B cell (primary cell): ENCODE measurements around the gene FGL2. TPM values are rescaled to one million over a fixed set of nuclear protein-coding genes. Genes with fewer than 3 reads are reported as not detected.
A peak's percentile ranks its signal among the peaks of the same experiment; 100 is the strongest.

ENCODE experiments used
- ATAC-seq: fragments of 200-7000 bp; cut with Tn5 transposase; one replicate; pipeline ENCODE4 v1.10.0; 2021; ENCODE audit warnings: low read depth, mild to moderate bottlenecking, moderate number of reproducible peaks, moderate library complexity
- CTCF ChIA-PET: fragments of 350-600 bp; sonication (Branson Sonifier 250); formaldehyde crosslinking; loops from one replicate; lab custom pipeline; 2021; ENCODE audit warnings: antibody characterized with exemption, inconsistent platforms; lab: Charles Lee
- POLR2A ChIA-PET: fragments of 350-600 bp; sonication (Branson Sonifier 250); formaldehyde crosslinking; loops from one replicate; lab custom pipeline; 2021; ENCODE audit warnings: antibody characterized with exemption; lab: Charles Lee
- DNase-seq: peaks from one replicate; pipeline ENCODE4 v3.0.0; 2013
- H2AFZ ChIP-seq: 2 replicates; pipeline ENCODE4 v1.6.1; 2012; ENCODE audit warnings: mild to moderate bottlenecking, low read depth, low read length; ENCODE audit not compliant: insufficient read depth, poor library complexity, severe bottlenecking
- H3K27ac ChIP-seq, 2 donors: 1 replicate in 1 of 2; 2 replicates in 1 of 2; pipeline ENCODE4 v1.5.1; 2012 to 2013; ENCODE audit warnings: low read length in 2 of 2, mild to moderate bottlenecking in 2 of 2, moderate library complexity in 1 of 2
- H3K27me3 ChIP-seq, 4 experiments: fragments of 200-600 bp in 1 of 4; sonication (generic) in 1 of 4; replicated peaks in 1 of 4; 1 replicate in 2 of 4; 2 replicates in 2 of 4; pipeline versions ENCODE4 v1.6.1 to v1.7.0; 2013 to 2016; ENCODE audit warnings: low read length in 3 of 4, mild to moderate bottlenecking in 2 of 4, mixed read lengths in 1 of 4, moderate library complexity in 1 of 4; ENCODE audit not compliant: insufficient read depth in 4 of 4, control insufficient read depth in 3 of 4; ENCODE audit errors: control extremely low read depth in 1 of 4
- H3K36me3 ChIP-seq, 2 experiments: replicated peaks in 1 of 2; 1 replicate in 1 of 2; 2 replicates in 1 of 2; pipeline versions ENCODE4 v1.6.1 to v1.7.1; 2013; ENCODE audit warnings: low read length in 1 of 2; ENCODE audit not compliant: insufficient read depth in 2 of 2, control insufficient read depth in 1 of 2; ENCODE audit errors: control extremely low read depth in 1 of 2, extremely low read depth in 1 of 2
- H3K4me1 ChIP-seq, 2 donors: fragments of 200-600 bp in 1 of 2; sonication (generic) in 1 of 2; 1 replicate in 1 of 2; 2 replicates in 1 of 2; pipeline versions ENCODE4 v1.5.1 to v1.6.1; 2013 to 2017; ENCODE audit warnings: low read length in 2 of 2; ENCODE audit not compliant: control insufficient read depth in 2 of 2, insufficient read depth in 2 of 2
- H3K4me2 ChIP-seq: replicated peaks from 2 replicates; pipeline ENCODE3; 2012; ENCODE audit warnings: mild to moderate bottlenecking, low read depth, low read length; ENCODE audit not compliant: poor library complexity, severe bottlenecking
- H3K4me3 ChIP-seq, 5 experiments: fragments of 200-600 bp in 1 of 5; sonication (generic) in 1 of 5; 1 replicate in 3 of 5; 2 replicates in 2 of 5; pipeline versions ENCODE4 v1.5.1 to v1.7.0; 2011 to 2016; ENCODE audit warnings: low read length in 4 of 5, mild to moderate bottlenecking in 4 of 5, low read depth in 2 of 5, control low read depth in 1 of 5, moderate library complexity in 1 of 5; ENCODE audit not compliant: insufficient read depth in 1 of 5; ENCODE audit errors: control extremely low read depth in 1 of 5, extremely low read depth in 1 of 5
- H3K79me2 ChIP-seq: fragments of 200-600 bp; sonication (generic); one replicate; pipeline ENCODE4 v1.6.0; 2016; ENCODE audit warnings: low read length; ENCODE audit not compliant: control insufficient read depth, insufficient read depth
- H3K9ac ChIP-seq: fragments of 200-600 bp; sonication (generic); 2 replicates; pipeline ENCODE4 v1.6.1; 2017; ENCODE audit warnings: mild to moderate bottlenecking, low read length, moderate library complexity
- H3K9me3 ChIP-seq, 3 donors: one replicate each; pipeline versions ENCODE4 v1.6.1 to v1.7.1; 2013; ENCODE audit warnings: low read length in 2 of 3; ENCODE audit not compliant: control insufficient read depth in 2 of 3, insufficient read depth in 1 of 3; ENCODE audit errors: control extremely low read depth in 1 of 3
- H4K20me1 ChIP-seq: 2 replicates; pipeline ENCODE4 v1.6.0; 2012; ENCODE audit warnings: mild to moderate bottlenecking, low read length; ENCODE audit not compliant: insufficient read depth, control insufficient read depth, poor library complexity, severe bottlenecking
- H3K27ac Mint-ChIP-seq: one replicate; pipeline ENCODE4 v1.8.0; 2021; ENCODE audit warnings: mixed read lengths
- H3K27me3 Mint-ChIP-seq: one replicate; pipeline ENCODE4 v1.8.0; 2021; ENCODE audit warnings: mixed read lengths
- H3K4me1 Mint-ChIP-seq: one replicate; pipeline ENCODE4 v1.8.0; 2021; ENCODE audit warnings: mixed read lengths
- H3K4me3 Mint-ChIP-seq: one replicate; pipeline ENCODE4 v1.8.0; 2021; ENCODE audit warnings: mixed read lengths
- H3K9me3 Mint-ChIP-seq: one replicate; pipeline ENCODE4 v1.8.0; 2022; ENCODE audit warnings: mixed read lengths; ENCODE audit not compliant: insufficient read depth
- EZH2 ChIP-seq: IDR thresholded peaks from 2 replicates; pipeline ENCODE4 v1.6.1; 2012; ENCODE audit warnings: borderline replicate concordance, low read depth, mild to moderate bottlenecking, moderate library complexity, low read length; ENCODE audit not compliant: insufficient read depth, poor library complexity, severe bottlenecking
- WGBS: methylation state at CpG from one replicate; pipeline ENCODE4 v1.1.5; 2013; ENCODE audit warnings: missing lambda C conversion rate; ENCODE audit not compliant: insufficient coverage; 5-methylcytosine and 5-hydroxymethylcytosine counted together
- intact Hi-C: fragments of 100-400 bp; cut with micrococcal nuclease; formaldehyde crosslinking; loops from one replicate; pipeline ENCODE4 v1.10.0; 2022
- polyA minus RNA-seq: library from RNA; depleted of rRNA, polyadenylated mRNA; stranded (reverse); fragments of >200 nt; gene quantifications from 2 replicates; pipeline ENCODE4 v1.2.3, GENCODE V29; 2012
- polyA plus RNA-seq: library from polyadenylated mRNA; depleted of rRNA; stranded (reverse); fragments of >200 nt; gene quantifications from 2 replicates; pipeline ENCODE4 v1.2.3, GENCODE V29; 2012
- total RNA-seq, 2 donors: library from RNA; stranded (reverse); fragments of 120-200 nt in 1 of 2; gene quantifications; 1 replicate in 1 of 2; 2 replicates in 1 of 2; pipeline versions ENCODE4 v1.2.3 to v1.2.4, GENCODE V29; 2013 to 2022
- TF ChIP-seq, protein P1 (sequence below): fragments of 200-600 bp; IDR thresholded peaks from one replicate; pipeline ENCODE4 v1.8.0; 2022; ENCODE audit warnings: antibody characterized with exemption, mild to moderate bottlenecking

The FGL2 gene, protein sequence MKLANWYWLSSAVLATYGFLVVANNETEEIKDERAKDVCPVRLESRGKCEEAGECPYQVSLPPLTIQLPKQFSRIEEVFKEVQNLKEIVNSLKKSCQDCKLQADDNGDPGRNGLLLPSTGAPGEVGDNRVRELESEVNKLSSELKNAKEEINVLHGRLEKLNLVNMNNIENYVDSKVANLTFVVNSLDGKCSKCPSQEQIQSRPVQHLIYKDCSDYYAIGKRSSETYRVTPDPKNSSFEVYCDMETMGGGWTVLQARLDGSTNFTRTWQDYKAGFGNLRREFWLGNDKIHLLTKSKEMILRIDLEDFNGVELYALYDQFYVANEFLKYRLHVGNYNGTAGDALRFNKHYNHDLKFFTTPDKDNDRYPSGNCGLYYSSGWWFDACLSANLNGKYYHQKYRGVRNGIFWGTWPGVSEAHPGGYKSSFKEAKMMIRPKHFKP
- 6.5 and 7.0 TPM in 2 replicates for total RNA-seq
- 33.9 TPM for total RNA-seq (2013)
- 0.95 and 2.1 TPM in 2 replicates for polyA plus RNA-seq
- polyA minus RNA-seq: 5.5 and 8.9 TPM in 2 replicates

DNA sequence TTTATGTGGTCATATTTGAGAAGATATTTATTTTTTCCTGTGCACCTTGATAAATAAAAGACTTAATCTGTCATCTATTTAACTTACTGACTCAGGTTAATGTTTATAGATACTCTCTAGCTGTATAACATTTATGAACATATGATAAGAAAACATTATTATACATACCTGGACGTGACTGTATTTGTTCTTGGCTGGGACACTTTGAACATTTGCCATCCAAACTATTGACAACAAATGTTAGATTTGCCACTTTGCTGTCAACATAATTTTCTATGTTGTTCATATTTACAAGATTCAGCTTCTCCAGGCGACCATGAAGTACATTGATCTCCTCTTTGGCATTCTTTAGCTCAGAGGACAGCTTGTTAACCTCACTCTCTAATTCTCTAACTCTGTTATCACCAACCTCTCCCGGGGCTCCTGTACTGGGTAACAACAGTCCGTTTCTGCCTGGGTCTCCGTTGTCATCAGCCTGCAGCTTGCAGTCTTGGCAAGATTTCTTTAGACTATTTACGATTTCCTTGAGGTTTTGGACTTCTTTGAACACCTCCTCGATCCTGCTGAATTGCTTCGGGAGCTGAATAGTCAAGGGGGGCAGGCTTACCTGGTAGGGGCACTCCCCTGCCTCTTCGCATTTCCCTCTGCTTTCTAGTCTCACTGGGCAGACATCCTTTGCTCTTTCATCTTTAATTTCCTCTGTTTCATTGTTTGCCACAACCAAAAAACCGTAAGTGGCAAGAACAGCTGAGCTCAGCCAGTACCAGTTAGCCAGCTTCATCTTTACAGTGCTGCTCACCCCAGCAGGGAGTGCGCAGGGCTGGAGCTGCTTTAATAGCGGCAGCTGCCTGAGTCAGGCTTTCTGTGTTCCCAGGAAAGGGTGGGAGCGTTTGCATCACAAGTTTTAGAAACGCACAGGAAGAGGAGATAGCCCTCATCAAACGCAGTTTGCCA lies at the start of gene FGL2:
TSS of gene FGL2 (minus strand) at position 807 of the 954 bp plus-strand sequence. CDS start at position 781, 26 bp downstream.
- DNase-seq: peak; percentile 37
- Histone ChIP-seq H2AFZ (peak within 1 kb of the TSS; percentile 83), H3K4me2 (peak within 1 kb of the TSS; percentile 82), H4K20me1 (no peaks in the 10 kb centered on the region), H3K27me3 (no peaks in the 10 kb centered on the region), H3K79me2 (peaks cover 28% of the 10 kb centered on the region), H3K4me3 (peak within 1 kb of the TSS; percentile 45 to 85 (median 59)), H3K9ac (peak within 1 kb of the TSS; percentile 84), H3K36me3 (no peaks in the 10 kb centered on the region), H3K4me1 (peaks cover 32 to 37% of the 10 kb centered on the region in 2 donors), H3K9me3 (no peaks in the 10 kb centered on the region), H3K27ac (peak within 1 kb of the TSS; percentile 66 to 83)
- Mint-ChIP-seq H3K27ac (peak within 1 kb of the TSS; percentile 91), H3K4me3 (peak within 1 kb of the TSS; percentile 87), H3K9me3 (no peaks in the 10 kb centered on the region), H3K27me3 (no peaks in the 10 kb centered on the region), H3K4me1 (peaks cover 67% of the 10 kb centered on the region)
- intact Hi-C loops: loop anchor here (2.0 to 10.0 kb wide), 2 partner anchors 14 to 336 kb away; partner anchors contain the start of gene PTPN12
- ATAC-seq: peak; percentile 53
- TF ChIP-seq, protein P1, sequence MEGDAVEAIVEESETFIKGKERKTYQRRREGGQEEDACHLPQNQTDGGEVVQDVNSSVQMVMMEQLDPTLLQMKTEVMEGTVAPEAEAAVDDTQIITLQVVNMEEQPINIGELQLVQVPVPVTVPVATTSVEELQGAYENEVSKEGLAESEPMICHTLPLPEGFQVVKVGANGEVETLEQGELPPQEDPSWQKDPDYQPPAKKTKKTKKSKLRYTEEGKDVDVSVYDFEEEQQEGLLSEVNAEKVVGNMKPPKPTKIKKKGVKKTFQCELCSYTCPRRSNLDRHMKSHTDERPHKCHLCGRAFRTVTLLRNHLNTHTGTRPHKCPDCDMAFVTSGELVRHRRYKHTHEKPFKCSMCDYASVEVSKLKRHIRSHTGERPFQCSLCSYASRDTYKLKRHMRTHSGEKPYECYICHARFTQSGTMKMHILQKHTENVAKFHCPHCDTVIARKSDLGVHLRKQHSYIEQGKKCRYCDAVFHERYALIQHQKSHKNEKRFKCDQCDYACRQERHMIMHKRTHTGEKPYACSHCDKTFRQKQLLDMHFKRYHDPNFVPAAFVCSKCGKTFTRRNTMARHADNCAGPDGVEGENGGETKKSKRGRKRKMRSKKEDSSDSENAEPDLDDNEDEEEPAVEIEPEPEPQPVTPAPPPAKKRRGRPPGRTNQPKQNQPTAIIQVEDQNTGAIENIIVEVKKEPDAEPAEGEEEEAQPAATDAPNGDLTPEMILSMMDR: no peak
- no peak for TF ChIP-seq EZH2
- CTCF ChIA-PET: interaction anchor here (0.7 to 4.2 kb wide), 5 partner anchors 10 to 77 kb away, joined by 3 to 40 read pairs (median 4); partner anchors contain the start of gene CCDC146
- POLR2A ChIA-PET: interaction anchor here (2.0 kb wide), 1 partner anchor 77 kb away, joined by 7 read pairs; the partner anchor contains the start of gene CCDC146
- WGBS: 5% methylated on average over 11 of the region's 15 CpGs
